Measurements from ENCODE around the gene SCARB1. TPM values are rescaled to one million over a fixed set of nuclear protein-coding genes. Genes with fewer than 3 reads are reported as not detected.

Gene SCARB1
- total and polyA plus RNA-seq, 2 of the 13 experiments (the other 11 are each of a cell fraction or from before 2014, with no cell fraction given) = 63.4 to 160 TPM

GRCh38 chr12:124730455-124730932, 133.2 kb downstream of the SCARB1 start (continued):
- TF ChIP-seq TRAFD1 (CRISPR knock-in tag; IDR thresholded peaks at IDR 0.05; ENCODE audit: borderline replicate concordance) (no peak), TCF7L2 (IDR thresholded peaks at IDR 0.05; ENCODE audit: low read depth, low read length) (no peak), NAIF1 (CRISPR knock-in tag; IDR thresholded peaks at IDR 0.05; ENCODE audit: borderline replicate concordance) (no peak), ZNF704 (CRISPR knock-in tag; IDR thresholded peaks at IDR 0.05; ENCODE audit: borderline replicate concordance) (no peak), TGIF2 (CRISPR knock-in tag; IDR thresholded peaks at IDR 0.05) (peak; percentile 71; the same call in 1 of the 2 replicates), CAMTA2 (CRISPR knock-in tag; IDR thresholded peaks at IDR 0.05; ENCODE audit: borderline replicate concordance) (no peak), ELF4 (CRISPR knock-in tag; IDR thresholded peaks at IDR 0.05; ENCODE audit: borderline replicate concordance) (no peak), ZNF891 (CRISPR knock-in tag; IDR thresholded peaks at IDR 0.05) (no peak), NFE2L1 (CRISPR knock-in tag; IDR thresholded peaks at IDR 0.05; ENCODE audit: borderline replicate concordance) (no peak), PATZ1 (CRISPR knock-in tag; IDR thresholded peaks at IDR 0.05) (0 out of 2 replicates have a peak, but pooled peaks have one; percentile 24), SYNCRIP (IDR thresholded peaks at IDR 0.05; ENCODE audit: insufficient read depth, low read depth, low read length) (no peak), ZBTB20 (CRISPR knock-in tag; IDR thresholded peaks at IDR 0.05; ENCODE audit: borderline replicate concordance, low read depth) (no peak), NCOA2 (CRISPR knock-in tag; IDR thresholded peaks at IDR 0.05) (peak; percentile 49; the same call in 1 of the 2 replicates), NR2F6 (IDR thresholded peaks at IDR 0.05) (no peak), NR2F6 (CRISPR knock-in tag; IDR thresholded peaks at IDR 0.05) (peak; percentile 47; the same call in 1 of the 2 replicates), TBX2 (CRISPR knock-in tag; IDR thresholded peaks at IDR 0.05; ENCODE audit: borderline replicate concordance) (no peak), HOXA3 (CRISPR knock-in tag; IDR thresholded peaks at IDR 0.05) (no peak), NR1H2 (CRISPR knock-in tag; IDR thresholded peaks at IDR 0.05; ENCODE audit: borderline replicate concordance, low read depth) (no peak)
